Measurements from ENCODE around the gene GIMAP1.

Gene GIMAP1

GRCh38 chr7:150721970-150722373 is 5.6 kb downstream of the GIMAP1 start:
- no peak for DNase-seq

- peak in 3 of 58 donors; percentile 17 to 41 (median 23) for DNase-seq
These were observed 6.1 kb downstream of the GIMAP1 start for GRCh38 chr7:150722431-150722931.

GRCh38 chr7:150723467-150723866 is 7.1 kb downstream of the GIMAP1 start:
- DNase-seq: no peak

GRCh38 chr7:150727381-150727780 is 11.0 kb downstream of the GIMAP1 start:
- DNase-seq: no peak

- DNase-seq: no peak
These were observed 11.6 kb downstream of the GIMAP1 start for GRCh38 chr7:150728011-150728410.

GRCh38 chr7:150728609-150729008 is 12.2 kb downstream of the GIMAP1 start:
- DNase-seq: no peak

GRCh38 chr7:150731916-150732315 is 15.5 kb downstream of the GIMAP1 start:
- no peak for DNase-seq

GRCh38 chr7:150732786-150733481 is 16.5 kb downstream of the GIMAP1 start:
- DNase-seq: no peak

- DNase-seq: no peak
These were observed 17.2 kb downstream of the GIMAP1 start for GRCh38 chr7:150733482-150734095.

GRCh38 chr7:150734254-150734653 is 17.8 kb downstream of the GIMAP1 start:
- no peak for DNase-seq

- no peak for DNase-seq
These were observed 19.4 kb downstream of the GIMAP1 start for GRCh38 chr7:150735596-150736358.

GRCh38 chr7:150736864-150737263 is 20.5 kb downstream of the GIMAP1 start:
- no peak for DNase-seq

- no peak for DNase-seq
These were observed 21.0 kb downstream of the GIMAP1 start, which contains the start of gene GIMAP5 for GRCh38 chr7:150737265-150738055. TSS of gene GIMAP5 (plus strand) at chr7:150737418. CDS start at chr7:150740885, 3,467 bp downstream.

- no peak for DNase-seq
These were observed 21.7 kb downstream of the GIMAP1 start for GRCh38 chr7:150738092-150738491.

- no peak for DNase-seq
These were observed 22.2 kb downstream of the GIMAP1 start for GRCh38 chr7:150738591-150739001.

- DNase-seq: no peak
These were observed 22.6 kb downstream of the GIMAP1 start for GRCh38 chr7:150739033-150739432.

GRCh38 chr7:150740053-150740452 is 23.6 kb downstream of the GIMAP1 start:
- no peak for DNase-seq

- DNase-seq: no peak
These were observed 26.0 kb downstream of the GIMAP1 start for GRCh38 chr7:150742286-150742968.

- no peak for DNase-seq
These were observed 27.7 kb downstream of the GIMAP1 start for GRCh38 chr7:150744041-150744656.

GRCh38 chr7:150745086-150745485 is 28.7 kb downstream of the GIMAP1 start:
- no peak for DNase-seq
